Iris pigment epithelial cell (primary cell): Measurements from ENCODE around the gene FAXDC2.

ENCODE experiments used
- DNase-seq: peaks from one replicate; pipeline ENCODE4 v3.0.0-alpha.2; 2011; ENCODE audit warnings: low read depth

The FAXDC2 gene

DNA sequence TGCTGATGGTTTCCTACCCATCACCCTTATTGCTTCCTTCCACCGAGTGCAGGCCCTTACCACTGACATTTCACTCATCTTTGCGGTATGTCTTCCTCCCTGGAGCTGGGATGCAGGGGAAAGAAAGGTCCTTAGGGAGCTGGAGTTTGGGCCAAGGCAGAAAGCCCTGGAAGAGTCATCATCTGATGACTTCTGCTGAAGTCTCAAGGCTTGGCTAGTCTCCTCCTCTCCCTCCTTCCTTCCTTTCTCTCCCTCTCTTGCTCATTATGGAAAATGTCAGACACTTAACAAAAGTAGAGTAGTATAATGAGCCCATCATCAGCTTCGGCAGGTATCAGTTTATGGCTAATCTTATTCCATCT is 55.2 kb downstream of the FAXDC2 start:
- DNase-seq, result no peak

DNA sequence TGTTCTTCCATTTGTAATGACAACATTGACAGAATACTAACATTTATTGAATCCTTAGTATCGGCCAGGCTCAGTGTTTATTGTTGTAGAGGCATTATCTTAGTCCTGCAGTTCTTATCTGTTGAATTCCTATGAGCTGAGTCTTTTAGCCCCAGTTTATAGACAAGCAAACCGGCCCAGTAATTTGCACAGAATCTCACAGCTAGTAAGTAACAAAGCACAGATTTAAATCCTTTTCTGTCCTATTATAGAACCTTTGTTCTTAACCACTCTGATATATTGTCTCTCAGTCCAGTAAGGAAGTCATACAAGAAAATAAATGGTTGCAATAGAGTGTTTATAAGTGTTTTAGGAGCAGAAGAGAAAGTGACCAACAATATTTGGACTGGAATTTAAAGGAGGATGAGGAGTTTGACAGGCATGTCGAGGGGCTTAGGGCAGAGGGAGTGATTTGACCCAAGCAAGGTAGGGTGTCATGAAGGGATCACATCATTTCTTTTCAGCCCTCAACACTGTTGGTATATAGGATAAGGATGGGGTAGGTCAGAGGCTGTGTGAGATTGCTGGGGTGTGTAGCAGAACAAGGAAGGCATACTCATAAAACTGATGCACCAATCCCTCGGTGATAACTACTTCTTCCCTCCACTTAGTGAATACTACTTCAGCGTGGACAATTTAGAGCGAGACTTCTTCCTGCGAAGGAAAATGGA is 55.7 kb downstream of the FAXDC2 start:
- DNase-seq, result peak; percentile 82

GRCh38 chr5:154793599-154794524 is 56.5 kb downstream of the FAXDC2 start:
- DNase-seq, result peak; percentile 45

GRCh38 chr5:154791535-154791934 is 58.9 kb downstream of the FAXDC2 start:
- no peak for DNase-seq

GRCh38 chr5:154788212-154788611 is 62.2 kb downstream of the FAXDC2 start:
- DNase-seq, result no peak

- DNase-seq, result peak; percentile 67
Observed at GRCh38 chr5:154786414-154786813, 64.0 kb downstream of the FAXDC2 start.

DNA sequence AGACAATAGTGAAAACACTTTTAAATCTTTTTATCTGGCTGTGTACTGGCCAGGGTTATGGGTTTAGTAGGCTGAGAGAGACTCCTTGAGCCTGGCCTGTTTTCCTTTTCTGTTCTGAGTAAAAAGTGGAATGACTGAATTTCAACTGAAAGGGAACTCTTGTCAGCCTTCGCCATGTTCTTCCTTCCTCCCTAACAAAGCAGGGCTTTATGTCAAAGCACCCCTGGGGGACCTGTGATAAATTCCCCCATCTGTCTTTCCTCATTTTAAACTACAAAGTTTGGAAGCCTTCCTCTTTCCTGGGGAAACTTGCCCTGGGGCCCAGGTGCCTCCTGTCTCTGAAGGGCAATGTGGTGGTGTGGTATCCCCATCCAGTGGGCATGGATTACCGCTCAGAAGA is 65.5 kb downstream of the FAXDC2 start:
- DNase-seq, result no peak

DNA sequence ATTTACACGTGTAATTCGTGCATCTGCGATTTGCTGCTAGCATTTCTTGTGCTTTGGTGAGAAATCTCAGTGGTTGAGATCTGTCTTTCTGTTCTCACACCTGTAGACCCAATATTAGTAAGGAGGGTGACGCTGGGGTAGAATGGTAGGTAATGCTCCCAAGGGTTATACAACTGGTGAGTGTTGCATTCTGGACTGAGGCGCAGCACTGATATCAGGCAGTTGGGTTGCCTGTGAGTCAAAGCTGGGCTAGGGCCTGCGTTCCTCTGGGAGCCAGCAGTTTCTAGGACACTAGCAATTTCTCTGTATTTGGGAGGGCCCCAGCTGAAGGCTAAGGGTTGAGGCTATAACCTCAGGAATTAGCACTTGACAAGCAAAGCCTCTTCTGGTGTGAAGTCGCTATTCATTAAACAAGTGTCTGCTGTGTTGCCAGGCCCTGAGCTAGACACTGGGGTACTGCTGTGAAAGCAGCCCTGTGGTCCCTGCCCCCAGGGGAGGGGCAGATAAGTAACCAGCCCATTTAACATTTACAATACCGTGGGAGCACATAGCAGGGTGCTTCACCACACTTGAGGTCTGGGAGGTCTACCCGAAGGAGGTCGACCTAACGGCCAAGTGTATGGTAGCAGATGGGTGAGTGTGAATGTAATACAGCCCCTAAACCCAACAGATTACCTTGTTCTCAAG is 66.5 kb downstream of the FAXDC2 start:
- DNase-seq, result peak; percentile 38

GRCh38 chr5:154782812-154783592 is 67.4 kb downstream of the FAXDC2 start:
- no peak for DNase-seq

- no peak for DNase-seq
Observed at GRCh38 chr5:154782326-154782725, 68.1 kb downstream of the FAXDC2 start.

DNA sequence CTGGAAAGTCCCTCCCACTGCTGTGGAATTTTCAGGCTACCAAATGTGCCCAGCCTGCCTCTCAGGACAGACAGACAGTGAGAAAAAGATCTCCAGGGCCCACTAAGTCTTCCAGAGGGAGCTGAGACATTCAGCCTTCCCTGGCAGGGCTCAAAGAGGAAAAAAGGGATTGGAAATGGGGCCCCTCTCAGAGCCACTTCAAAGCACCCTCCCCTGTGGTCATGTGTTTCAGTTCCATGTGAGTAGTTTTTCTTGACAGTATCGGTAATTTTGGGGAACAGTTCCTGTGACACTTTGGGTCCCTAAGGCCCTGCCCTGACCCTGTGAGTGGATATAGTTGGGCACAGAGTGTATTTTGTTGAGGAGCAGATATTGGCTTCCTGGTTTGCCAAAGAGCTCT is 70.3 kb downstream of the FAXDC2 start:
- DNase-seq, result no peak

- DNase-seq, result peak; percentile 96
Observed at GRCh38 chr5:154779105-154779504, 71.3 kb downstream of the FAXDC2 start.

DNA sequence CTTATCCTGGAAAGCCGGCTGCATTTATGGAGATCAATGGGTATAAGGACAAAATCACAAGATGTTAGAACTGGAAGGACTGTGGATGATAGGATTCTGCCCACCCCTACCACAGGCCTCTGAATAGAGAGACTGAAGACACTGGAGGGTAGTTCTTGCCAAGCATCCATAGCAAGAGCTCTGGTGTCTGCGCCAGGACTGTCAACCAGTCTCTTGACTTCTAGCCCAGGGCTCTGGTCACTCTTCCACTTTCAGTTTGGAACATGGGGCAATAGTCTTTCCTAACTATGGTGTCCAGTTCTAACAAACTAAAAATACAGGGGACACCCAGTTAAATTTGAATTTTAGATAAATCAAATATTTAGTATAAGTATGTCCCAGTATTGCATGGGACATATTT is 71.9 kb downstream of the FAXDC2 start:
- no peak for DNase-seq

DNA sequence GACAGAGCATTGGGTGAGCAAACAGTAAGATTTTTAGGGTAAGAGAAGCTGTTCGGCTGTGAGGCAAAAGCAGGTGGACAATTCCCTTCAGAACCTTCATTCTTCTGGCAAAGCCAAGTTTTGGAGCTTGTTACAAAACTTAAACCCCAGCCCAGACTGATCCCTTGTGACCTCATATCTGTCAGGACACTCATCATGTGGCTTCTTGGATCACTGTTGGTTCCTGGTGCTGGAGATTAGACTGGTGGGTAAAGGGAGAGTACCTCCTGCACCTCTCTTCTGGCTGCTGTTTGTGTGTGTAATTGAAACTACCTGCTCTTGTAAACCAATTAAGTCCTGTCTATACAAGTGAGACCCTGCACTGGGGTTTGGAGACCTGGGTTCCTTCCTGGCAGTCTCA is 74.2 kb downstream of the FAXDC2 start:
- DNase-seq, result no peak

DNA sequence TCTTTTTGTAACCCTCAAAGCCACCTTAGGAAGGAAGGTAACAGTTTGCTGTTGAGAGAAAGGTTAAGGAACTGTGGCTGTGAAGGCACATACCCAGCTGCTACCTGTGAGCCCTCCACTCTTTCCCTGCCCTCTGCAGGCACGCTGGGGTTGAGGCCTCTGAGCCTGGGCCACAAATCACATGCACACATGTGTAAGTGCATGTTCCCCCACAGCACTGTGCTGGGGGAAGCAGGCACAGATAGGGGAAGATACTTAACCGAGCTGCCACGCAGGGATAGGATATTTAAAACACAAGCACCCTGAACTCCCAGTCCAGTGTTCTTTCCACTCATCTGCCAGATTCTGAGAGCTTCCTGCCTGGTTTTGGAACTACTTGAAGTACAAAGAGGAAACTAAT is 77.1 kb downstream of the FAXDC2 start:
- no peak for DNase-seq

DNA sequence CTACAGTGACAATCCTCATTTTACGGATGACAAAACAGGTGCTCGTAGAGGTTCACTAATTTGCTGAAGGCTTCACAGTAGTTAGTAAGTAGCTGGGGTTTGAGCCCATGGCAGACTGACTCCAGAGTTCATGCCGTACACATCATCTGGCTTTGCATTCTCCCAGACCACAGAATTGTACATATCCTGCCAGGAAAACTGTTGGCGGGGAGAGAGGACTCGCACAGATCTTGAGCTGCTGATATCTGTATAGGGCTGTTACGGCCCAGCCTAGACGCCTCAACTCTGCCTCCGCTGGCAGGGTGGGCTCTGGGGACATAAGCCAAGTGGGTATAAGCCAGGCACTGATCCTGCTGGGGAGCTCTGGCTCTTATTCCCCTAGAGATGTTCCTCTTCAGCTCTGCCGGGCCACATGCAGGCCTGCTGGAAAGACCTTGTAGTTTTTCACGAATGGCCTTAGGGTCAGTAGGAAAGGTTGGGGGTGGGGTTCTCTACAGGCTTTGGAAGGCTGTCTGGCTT is 79.0 kb downstream of the FAXDC2 start:
- DNase-seq, result peak; percentile 92

- no peak for DNase-seq
Observed at GRCh38 chr5:154770111-154770510, 80.3 kb downstream of the FAXDC2 start.
